ENCODE data around the gene IPMK.

Gene IPMK

GRCh38 chr10:58267713-58268453 is at the start of gene IPMK:
TSS of gene IPMK (minus strand) at chr10:58267894. CDS start at chr10:58267611, 283 bp downstream.
- TF ChIP-seq, protein P1, sequence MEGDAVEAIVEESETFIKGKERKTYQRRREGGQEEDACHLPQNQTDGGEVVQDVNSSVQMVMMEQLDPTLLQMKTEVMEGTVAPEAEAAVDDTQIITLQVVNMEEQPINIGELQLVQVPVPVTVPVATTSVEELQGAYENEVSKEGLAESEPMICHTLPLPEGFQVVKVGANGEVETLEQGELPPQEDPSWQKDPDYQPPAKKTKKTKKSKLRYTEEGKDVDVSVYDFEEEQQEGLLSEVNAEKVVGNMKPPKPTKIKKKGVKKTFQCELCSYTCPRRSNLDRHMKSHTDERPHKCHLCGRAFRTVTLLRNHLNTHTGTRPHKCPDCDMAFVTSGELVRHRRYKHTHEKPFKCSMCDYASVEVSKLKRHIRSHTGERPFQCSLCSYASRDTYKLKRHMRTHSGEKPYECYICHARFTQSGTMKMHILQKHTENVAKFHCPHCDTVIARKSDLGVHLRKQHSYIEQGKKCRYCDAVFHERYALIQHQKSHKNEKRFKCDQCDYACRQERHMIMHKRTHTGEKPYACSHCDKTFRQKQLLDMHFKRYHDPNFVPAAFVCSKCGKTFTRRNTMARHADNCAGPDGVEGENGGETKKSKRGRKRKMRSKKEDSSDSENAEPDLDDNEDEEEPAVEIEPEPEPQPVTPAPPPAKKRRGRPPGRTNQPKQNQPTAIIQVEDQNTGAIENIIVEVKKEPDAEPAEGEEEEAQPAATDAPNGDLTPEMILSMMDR (IDR thresholded peaks at IDR 0.05; ENCODE audit: control extremely low read depth, extremely low read depth, low read depth, missing control alignments): no peak
- POLR2A ChIA-PET: interaction anchor here (0.6 kb wide), 1 partner anchor 9 kb away, joined by 4 read pairs; no protein-coding TSS in a partner anchor
- DNase-seq (ENCODE audit: extremely low spot score): peak; percentile 87
- CTCF ChIA-PET: interaction anchor here (0.8 to 2.5 kb wide), 6 partner anchors 9 to 118 kb away, joined by 3 to 8 read pairs (median 4); partner anchors contain the start of gene TFAM

DNA sequence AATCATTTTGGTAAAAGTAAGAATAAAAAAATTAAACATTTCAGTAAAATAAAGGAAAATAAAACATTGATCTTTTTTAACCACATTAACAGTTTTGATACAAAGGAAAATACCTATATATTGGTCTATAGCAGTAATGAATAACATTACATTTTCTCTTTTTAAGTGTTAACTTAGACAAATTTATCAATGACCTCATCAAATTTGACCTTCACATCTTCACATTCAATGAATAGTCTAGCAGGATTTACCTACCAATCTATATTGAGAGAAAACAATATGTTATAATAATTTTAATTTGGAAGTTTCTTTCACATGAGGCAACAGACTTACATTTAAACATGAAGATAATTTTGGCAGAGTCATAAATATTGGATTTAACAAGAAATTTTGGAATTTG is 49.2 kb upstream of the IPMK start:
- TF ChIP-seq, protein P1 (IDR thresholded peaks at IDR 0.05; ENCODE audit: control extremely low read depth, extremely low read depth, low read depth, missing control alignments): no peak
- DNase-seq (ENCODE audit: extremely low spot score): no peak
- ChIA-PET POLR2A (no interaction called here), CTCF (interaction anchor here (1.7 kb wide), 1 partner anchor 18 kb away, joined by 10 read pairs; no protein-coding TSS in a partner anchor)

DNA sequence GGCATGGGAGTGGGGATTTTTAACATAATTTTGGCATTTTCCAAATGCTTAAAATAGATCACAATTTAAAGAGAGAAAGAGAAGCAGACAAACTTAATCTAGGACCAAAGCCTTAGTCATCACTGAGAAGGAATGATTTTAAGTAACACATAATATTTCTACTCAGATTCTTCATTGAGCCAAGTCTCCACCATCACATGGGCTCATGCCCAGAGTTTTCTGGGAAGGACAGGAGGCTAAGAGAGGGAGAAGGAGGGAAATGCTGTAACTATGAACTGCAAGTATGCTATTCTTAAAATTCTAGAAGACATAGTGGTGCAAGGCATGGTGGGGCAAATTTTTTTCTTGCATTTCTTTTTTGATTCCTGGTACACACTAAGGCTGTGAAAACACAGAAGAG is 43.3 kb upstream of the IPMK start:
- ChIA-PET POLR2A (no interaction called here), CTCF (interaction anchor here (0.9 to 3.5 kb wide), 4 partner anchors 11 to 130 kb away, joined by 3 to 22 read pairs (median 3); no protein-coding TSS in a partner anchor)
- TF ChIP-seq, protein P1 (IDR thresholded peaks at IDR 0.05; ENCODE audit: control extremely low read depth, extremely low read depth, low read depth, missing control alignments): no peak
- DNase-seq (ENCODE audit: extremely low spot score): no peak

DNA sequence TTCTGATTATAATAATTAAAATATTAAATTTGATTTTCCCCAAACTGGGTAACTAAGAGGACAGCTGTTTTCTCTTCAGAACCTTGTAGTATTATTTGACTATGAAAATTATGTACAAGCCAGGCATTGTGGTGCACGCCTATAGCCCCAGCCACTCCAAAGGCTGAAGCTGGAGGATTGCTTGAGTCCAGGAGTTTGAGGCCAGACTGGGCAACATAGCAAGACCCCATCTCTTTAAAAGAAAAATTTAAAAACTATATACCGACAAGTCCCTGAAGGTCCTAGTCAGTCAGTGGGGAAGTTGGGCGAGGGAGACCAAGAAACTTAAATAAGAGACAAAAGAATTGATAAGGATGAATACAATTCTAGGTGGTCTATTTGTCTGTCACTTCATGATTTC is 40.0 kb upstream of the IPMK start:
- ChIA-PET POLR2A (no interaction called here), CTCF (interaction anchor here (0.7 to 2.0 kb wide), 8 partner anchors 8 to 130 kb away, joined by 3 to 11 read pairs (median 4); partner anchors contain the start of gene TFAM)
- DNase-seq (ENCODE audit: extremely low spot score): no peak
- TF ChIP-seq, protein P1 (IDR thresholded peaks at IDR 0.05; ENCODE audit: control extremely low read depth, extremely low read depth, low read depth, missing control alignments): no peak

- DNase-seq (ENCODE audit: extremely low spot score): no peak
Measured at GRCh38 chr10:58305821-58306220, 38.1 kb upstream of the IPMK start.

GRCh38 chr10:58304099-58304633 is 36.5 kb upstream of the IPMK start:
- ChIA-PET POLR2A (no interaction called here), CTCF (interaction anchor here (0.6 to 1.4 kb wide), 7 partner anchors 8 to 105 kb away, joined by 3 to 4 read pairs (median 3); partner anchors contain the start of gene TFAM)
- no peak for DNase-seq (ENCODE audit: extremely low spot score)
- TF ChIP-seq, protein P1 (IDR thresholded peaks at IDR 0.05; ENCODE audit: control extremely low read depth, extremely low read depth, low read depth, missing control alignments): no peak

More at GRCh38 chr10:58305821-58306220, 38.1 kb upstream of the IPMK start:
- CTCF ChIA-PET: interaction anchor here (1.3 to 1.4 kb wide), 3 partner anchors 15 to 153 kb away, joined by 3 to 4 read pairs (median 4); no protein-coding TSS in a partner anchor
- POLR2A ChIA-PET: no interaction called here
- TF ChIP-seq, protein P1 (IDR thresholded peaks at IDR 0.05; ENCODE audit: control extremely low read depth, extremely low read depth, low read depth, missing control alignments): no peak
